HG03108 (cell line): ENCODE results near the gene WNK1.
"Not testable (repeated sequence)": the region's sequence is repeated elsewhere in the genome, so short reads cannot be mapped to it uniquely, and the experiment has no call there.

ENCODE experiments used
- ATAC-seq: cut with Tn5 transposase; IDR thresholded peaks from one replicate; pipeline ENCODE4 v1.9.1; 2021; ENCODE audit warnings: moderate library complexity; ENCODE audit not compliant: unreplicated experiment

Gene WNK1

GRCh38 chr12:751999-752694 lies at the start of gene WNK1:
TSS of gene WNK1 (plus strand) at chr12:752579. CDS start at chr12:753566, 987 bp downstream.
- peak; percentile 44 for ATAC-seq

GRCh38 chr12:704516-705242 lies 47.7 kb upstream of the WNK1 start:
- no peak for ATAC-seq

GRCh38 chr12:708084-708483 lies 44.3 kb upstream of the WNK1 start:
- not testable (repeated sequence) for ATAC-seq

GRCh38 chr12:709455-710020 lies 42.8 kb upstream of the WNK1 start:
- no peak for ATAC-seq

GRCh38 chr12:712172-712863 lies 40.1 kb upstream of the WNK1 start:
- no peak for ATAC-seq

- ATAC-seq, result no peak
These were observed 39.0 kb upstream of the WNK1 start for GRCh38 chr12:713281-713875.

- ATAC-seq, result no peak
These were observed 35.9 kb upstream of the WNK1 start for GRCh38 chr12:716506-716905.

- ATAC-seq, result no peak
These were observed 33.6 kb upstream of the WNK1 start for GRCh38 chr12:718756-719102.

- ATAC-seq, result no peak
These were observed 32.0 kb upstream of the WNK1 start for GRCh38 chr12:720231-720941.

- no peak for ATAC-seq
These were observed 28.1 kb upstream of the WNK1 start for GRCh38 chr12:724194-724855.

GRCh38 chr12:725076-725475 lies 27.3 kb upstream of the WNK1 start:
- ATAC-seq, result no peak

GRCh38 chr12:726281-727140 lies 25.9 kb upstream of the WNK1 start:
- no peak for ATAC-seq

- no peak for ATAC-seq
These were observed 25.1 kb upstream of the WNK1 start for GRCh38 chr12:727321-727720.

GRCh38 chr12:728781-729180 lies 23.6 kb upstream of the WNK1 start:
- ATAC-seq, result no peak

- ATAC-seq, result no peak
These were observed 23.2 kb upstream of the WNK1 start for GRCh38 chr12:729221-729620.

GRCh38 chr12:730550-730949 lies 21.8 kb upstream of the WNK1 start:
- ATAC-seq, result no peak

GRCh38 chr12:737122-737739 lies 15.1 kb upstream of the WNK1 start:
- ATAC-seq, result no peak

- no peak for ATAC-seq
These were observed 13.7 kb upstream of the WNK1 start for GRCh38 chr12:738712-739111.

- no peak for ATAC-seq
These were observed 13.0 kb upstream of the WNK1 start for GRCh38 chr12:739349-739748.
